Right renal cortex interstitium (tissue), 3 donors: ENCODE data around the gene OTUD5. TPM values are rescaled to one million over a fixed set of nuclear protein-coding genes. Genes with fewer than 3 reads are reported as not detected.

ENCODE experiments used
- DNase-seq, 3 donors: peaks; one replicate each; pipeline ENCODE4 v3.0.0-alpha.2; 2013; ENCODE audit warnings: low read depth in 3 of 3, low spot score in 2 of 3
- polyA plus RNA-seq, 3 donors: library from polyadenylated mRNA; unstranded; fragments of 120-200 nt; gene quantifications; one replicate each; pipeline ENCODE4 v1.2.1, GENCODE V29; 2013; ENCODE audit not compliant: insufficient read length in 3 of 3

The OTUD5 gene
- polyA plus RNA-seq, 3 donors = 64.4 to 66.9 (median 65.9) TPM

- no peak for DNase-seq
Observed at GRCh38 chrX:48913605-48914366, 43.6 kb downstream of the OTUD5 start.

- DNase-seq = no peak
Observed at GRCh38 chrX:48911412-48912182, 45.8 kb downstream of the OTUD5 start, which contains the start of gene SLC35A2. Gene SLC35A2, minus strand, starts transcription at chrX:48911646. Its CDS starts 10 bp downstream, at chrX:48911636.

- DNase-seq = no peak
Observed at GRCh38 chrX:48910926-48911411, 46.4 kb downstream of the OTUD5 start.

GRCh38 chrX:48909703-48910294 is 47.6 kb downstream of the OTUD5 start:
- no peak for DNase-seq

- no peak for DNase-seq
Observed at GRCh38 chrX:48908600-48908999, 48.8 kb downstream of the OTUD5 start.

GRCh38 chrX:48905090-48905790 is 52.2 kb downstream of the OTUD5 start:
- DNase-seq = no peak

- DNase-seq = no peak
Observed at GRCh38 chrX:48904626-48905025, 52.8 kb downstream of the OTUD5 start.

GRCh38 chrX:48904180-48904579 is 53.2 kb downstream of the OTUD5 start:
- no peak for DNase-seq

GRCh38 chrX:48903290-48903689 is 54.1 kb downstream of the OTUD5 start:
- no peak for DNase-seq

GRCh38 chrX:48902776-48903175 is 54.6 kb downstream of the OTUD5 start:
- no peak for DNase-seq

- no peak for DNase-seq
Observed at GRCh38 chrX:48902135-48902534, 55.3 kb downstream of the OTUD5 start.

GRCh38 chrX:48901069-48901468 is 56.3 kb downstream of the OTUD5 start:
- DNase-seq = no peak

GRCh38 chrX:48899078-48899410 is 58.4 kb downstream of the OTUD5 start:
- DNase-seq = no peak

GRCh38 chrX:48897625-48898306 is 59.6 kb downstream of the OTUD5 start, which contains the start of the genes PQBP1 and TIMM17B:
Gene PQBP1, plus strand, starts transcription at chrX:48897930. Its CDS starts 580 bp downstream, at chrX:48898510.
Gene TIMM17B, minus strand, starts transcription at chrX:48897768. Its CDS starts 19 bp downstream, at chrX:48897749.
- DNase-seq = peak in 2 of 3 donors; percentile 78 to 87

- peak in 1 of 3 donors; percentile 52 for DNase-seq
Observed at GRCh38 chrX:48897157-48897624, 60.2 kb downstream of the OTUD5 start.

- no peak for DNase-seq
Observed at GRCh38 chrX:48896611-48897011, 60.8 kb downstream of the OTUD5 start.

GRCh38 chrX:48894891-48895290 is 62.5 kb downstream of the OTUD5 start:
- no peak for DNase-seq

- no peak for DNase-seq
Observed at GRCh38 chrX:48893556-48894348, 63.7 kb downstream of the OTUD5 start.

GRCh38 chrX:48892896-48893295 is 64.5 kb downstream of the OTUD5 start:
- no peak for DNase-seq
